Measurements from ENCODE around the gene TM4SF18.

The TM4SF18 gene

GRCh38 chr3:149284034-149284433 is 49.4 kb downstream of the TM4SF18 start:
- DNase-seq (ENCODE audit: low spot score), result no peak

DNA sequence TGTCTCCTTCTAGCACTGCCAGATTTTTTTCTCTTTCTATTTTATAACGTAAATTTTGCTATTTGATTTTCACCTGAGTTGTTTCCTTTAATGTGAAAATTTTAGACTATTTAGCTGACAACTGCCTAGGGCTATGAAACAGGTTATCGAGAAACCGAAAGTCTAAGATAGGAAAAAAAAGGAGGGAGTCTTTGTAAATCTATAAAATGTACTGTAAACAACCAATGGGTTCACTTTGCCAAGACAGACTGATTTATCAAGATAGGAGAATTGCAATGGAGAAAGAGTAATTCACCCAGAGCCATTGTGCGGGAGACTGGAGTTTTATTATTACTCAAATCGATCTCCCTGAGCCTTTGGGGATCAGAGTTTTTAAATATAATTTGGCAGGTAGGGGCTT is 50.0 kb downstream of the TM4SF18 start:
- no peak for DNase-seq (ENCODE audit: low spot score)

DNA sequence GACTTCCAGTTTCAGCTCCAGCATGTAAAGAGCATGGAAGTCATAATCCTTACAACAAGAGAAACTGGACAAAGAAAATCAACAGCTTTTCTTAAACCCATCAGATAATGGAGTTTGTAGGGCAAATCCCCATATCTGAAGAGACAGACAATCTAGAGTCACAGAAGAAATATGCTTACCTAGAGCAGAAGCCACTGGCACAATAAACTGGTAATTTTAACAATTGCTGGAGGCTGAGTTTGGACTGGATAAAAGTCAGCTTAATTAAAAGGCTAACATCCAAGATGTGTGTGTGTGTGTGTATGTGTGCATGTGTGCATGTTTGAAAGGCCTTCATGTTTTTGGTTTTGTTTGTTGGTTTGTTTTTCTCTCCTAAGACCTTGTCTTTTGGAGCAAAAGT is 50.6 kb downstream of the TM4SF18 start:
- DNase-seq (ENCODE audit: low spot score), result no peak

DNA sequence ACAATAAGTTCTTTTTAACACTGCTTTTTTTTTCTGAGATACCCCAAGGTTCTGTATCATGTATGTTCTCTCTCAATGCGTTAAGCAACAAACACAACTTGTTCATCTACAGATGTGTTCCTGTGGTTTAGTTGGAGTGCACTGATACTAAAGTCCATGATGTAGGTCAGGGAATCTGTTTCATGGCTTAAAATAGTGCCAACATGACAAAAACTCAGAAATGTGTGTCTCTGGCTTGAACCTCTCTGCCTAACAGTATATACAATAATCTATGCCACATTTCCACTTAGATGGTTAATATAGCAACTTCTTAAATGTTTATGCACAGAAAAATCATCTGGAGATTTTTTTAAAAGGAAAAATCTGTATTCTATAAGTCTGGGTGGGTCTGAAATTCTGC is 51.1 kb downstream of the TM4SF18 start:
- no peak for DNase-seq (ENCODE audit: low spot score)

DNA sequence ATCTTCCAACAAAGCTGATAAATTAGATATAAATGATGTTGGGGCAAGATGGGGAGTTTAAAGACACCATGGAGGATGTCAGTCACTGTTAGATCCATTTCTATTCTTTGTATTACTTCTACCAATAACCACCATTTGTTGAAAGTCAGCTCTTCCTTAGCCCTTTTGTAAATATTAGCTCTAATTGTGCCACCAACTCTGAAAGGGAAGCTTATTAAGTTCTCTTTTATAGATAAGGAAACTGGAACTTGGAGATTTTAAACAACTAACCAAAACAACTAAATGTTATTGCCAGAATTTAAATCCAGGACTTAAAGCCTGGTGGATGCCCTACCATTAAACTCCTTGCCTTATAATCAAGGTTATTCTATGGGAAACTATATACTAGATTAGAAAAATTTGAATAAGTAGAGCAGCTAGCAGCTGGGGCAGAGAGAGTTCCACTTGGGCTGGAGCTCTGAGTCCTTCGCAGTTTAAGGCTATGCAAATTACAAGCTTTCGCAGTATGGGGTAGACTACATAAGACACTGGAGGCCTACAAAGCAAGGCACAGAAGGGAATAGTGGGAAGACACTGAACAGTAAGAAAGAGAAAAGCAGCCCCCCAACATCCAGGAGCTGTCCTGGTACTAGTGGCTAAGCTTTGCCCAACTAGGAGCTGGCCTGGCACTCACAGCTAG is 52.6 kb downstream of the TM4SF18 start:
- DNase-seq (ENCODE audit: low spot score), result no peak

- no peak for DNase-seq (ENCODE audit: low spot score)
These were observed 54.5 kb downstream of the TM4SF18 start for GRCh38 chr3:149278911-149279310.

DNA sequence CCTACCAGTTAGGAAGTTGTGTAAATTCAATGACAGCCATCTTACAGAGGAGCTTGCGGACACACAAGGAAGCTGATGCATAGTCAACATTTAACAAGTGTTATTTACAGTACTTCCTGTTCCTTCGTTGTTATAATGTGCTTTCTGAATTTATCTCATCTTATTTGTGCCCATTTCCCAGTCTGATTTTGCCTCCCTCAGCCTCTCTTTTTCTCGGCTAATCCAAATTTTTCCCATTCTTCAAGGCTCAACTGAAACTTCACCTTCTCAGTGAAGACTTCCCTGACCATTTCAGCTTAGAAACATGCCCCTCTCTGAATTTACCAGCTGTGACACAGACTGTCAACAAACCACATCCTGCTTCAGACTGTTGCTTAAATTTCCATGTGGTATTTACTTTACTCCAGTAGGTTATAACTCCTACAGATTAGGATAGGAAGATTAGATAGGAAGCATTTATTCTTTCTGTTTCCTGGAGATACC is 56.1 kb downstream of the TM4SF18 start:
- DNase-seq (ENCODE audit: low spot score), result peak; percentile 34

DNA sequence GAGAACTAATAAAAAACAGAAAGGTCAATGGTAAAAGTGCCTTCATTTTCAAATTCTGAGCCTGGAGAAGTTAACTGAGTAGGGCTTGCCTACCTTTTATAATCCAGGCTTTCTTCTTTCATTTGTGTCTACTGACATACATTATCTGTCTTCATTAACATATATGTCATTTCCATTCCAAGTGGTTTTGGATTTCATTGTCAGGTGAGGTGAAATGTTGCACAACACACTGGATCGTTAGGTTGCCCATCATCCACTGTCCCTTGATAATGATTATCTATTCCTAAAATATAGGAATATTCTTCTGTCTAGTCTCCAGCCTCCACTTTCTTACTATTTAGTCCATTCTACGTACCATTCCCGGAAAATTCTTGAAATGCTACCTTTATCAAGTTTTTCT is 56.8 kb downstream of the TM4SF18 start:
- DNase-seq (ENCODE audit: low spot score), result no peak

GRCh38 chr3:149274220-149274619 is 59.2 kb downstream of the TM4SF18 start:
- DNase-seq (ENCODE audit: low spot score), result no peak

DNA sequence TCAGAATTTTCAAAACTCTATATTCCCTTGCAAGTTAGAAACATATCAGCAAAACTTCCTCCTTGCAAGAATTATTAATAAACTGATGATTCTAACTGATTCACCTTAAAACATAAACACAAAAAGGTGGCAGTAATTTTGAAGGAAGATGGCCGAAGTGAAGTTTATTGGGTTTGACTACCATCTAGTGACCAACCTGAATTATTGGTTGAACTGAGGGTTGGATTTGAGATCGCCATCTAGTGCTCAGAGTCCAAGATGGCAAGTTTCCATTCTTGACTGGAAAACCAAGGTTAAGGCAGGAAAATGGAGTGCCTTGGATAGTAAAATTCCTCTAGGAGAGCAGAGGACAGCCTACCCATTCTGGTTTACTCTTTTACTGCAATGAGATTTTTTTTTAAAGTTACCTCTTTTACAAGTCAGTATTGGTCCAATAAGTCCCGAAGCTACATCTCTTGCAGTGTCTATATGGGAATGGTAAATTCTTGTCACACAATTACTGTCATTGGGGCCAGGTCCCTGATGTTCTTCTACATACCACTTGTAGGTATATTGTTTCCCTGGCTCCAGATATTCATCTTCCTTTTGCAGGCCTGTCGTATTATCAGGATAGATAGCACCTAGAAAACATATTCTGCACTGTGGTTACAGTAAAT is 60.2 kb downstream of the TM4SF18 start:
- peak; percentile 67 for DNase-seq (ENCODE audit: low spot score)

DNA sequence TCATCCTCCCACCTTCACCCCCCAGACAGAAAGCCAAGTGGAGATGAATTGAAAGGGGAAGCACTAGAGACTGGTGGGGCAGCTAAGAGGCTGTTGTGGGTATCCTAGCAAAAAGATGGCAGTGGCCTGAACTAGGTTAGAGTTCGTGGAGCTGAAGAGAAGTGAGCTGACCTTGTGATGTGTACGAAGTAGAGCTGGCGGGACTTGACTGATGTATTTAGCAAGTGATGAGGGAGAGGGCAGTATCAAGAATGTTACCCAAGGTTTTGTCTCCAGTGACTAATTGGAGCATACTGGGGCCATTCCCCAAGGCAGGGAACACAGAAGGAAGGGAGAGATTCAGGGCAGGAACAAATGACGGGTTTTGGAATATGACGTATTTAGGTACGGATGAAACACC is 61.8 kb downstream of the TM4SF18 start:
- no peak for DNase-seq (ENCODE audit: low spot score)

- DNase-seq (ENCODE audit: low spot score), result no peak
These were observed 63.3 kb downstream of the TM4SF18 start for GRCh38 chr3:149270180-149270579.

- DNase-seq (ENCODE audit: low spot score), result no peak
These were observed 63.7 kb downstream of the TM4SF18 start for GRCh38 chr3:149269687-149270086.
